Measurements from ENCODE around the gene CPNE8.

The CPNE8 gene

DNA sequence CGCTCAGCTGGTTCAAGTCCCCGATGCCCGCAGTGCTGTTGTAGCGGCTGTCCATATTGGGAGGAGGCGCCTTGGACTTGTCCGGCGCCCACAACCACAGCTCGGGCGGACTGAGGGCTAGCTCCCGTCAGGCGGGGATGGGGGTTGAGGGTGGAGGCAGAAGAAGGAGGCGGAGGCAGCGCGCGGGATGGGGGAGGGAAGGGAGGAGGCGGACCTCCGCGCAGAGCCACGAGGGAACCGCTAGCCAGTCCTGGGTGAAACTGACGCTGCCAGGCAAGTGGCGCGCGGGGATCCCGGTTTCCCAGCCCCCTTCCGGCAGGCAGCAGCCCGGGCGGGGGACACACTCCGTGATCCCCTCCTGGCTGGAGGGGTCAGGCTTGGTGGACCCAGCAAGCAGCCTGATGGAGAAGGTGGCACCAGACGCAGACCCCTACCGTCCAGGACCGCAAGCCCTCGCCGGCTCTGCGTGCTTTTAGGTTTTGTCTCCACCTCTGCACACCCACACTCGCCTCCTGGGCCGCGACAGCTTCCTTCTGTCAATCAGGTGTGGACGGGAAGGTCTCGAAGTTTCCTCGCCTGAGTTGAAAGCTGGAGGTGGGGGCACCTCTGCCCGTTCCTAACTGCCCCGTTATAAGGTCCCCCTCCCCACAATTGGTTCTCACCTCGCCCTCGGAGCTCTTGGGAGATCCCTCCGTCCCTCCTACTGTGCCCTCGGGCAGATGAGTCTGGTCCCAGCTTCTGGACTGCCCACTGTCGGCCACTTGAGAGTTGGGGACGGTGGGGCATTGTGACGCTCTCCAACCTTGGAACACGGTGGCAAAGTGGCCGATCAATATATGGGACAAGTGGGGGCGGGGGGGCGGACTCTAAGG is at the start of gene CPNE8:
TSS of gene CPNE8 (minus strand) at position 112 of the 872 bp plus-strand sequence. CDS start at position 55, 57 bp downstream.
- DNase-seq = peak in 57 of 58 donors; percentile 17 to 86 (median 63)

DNA sequence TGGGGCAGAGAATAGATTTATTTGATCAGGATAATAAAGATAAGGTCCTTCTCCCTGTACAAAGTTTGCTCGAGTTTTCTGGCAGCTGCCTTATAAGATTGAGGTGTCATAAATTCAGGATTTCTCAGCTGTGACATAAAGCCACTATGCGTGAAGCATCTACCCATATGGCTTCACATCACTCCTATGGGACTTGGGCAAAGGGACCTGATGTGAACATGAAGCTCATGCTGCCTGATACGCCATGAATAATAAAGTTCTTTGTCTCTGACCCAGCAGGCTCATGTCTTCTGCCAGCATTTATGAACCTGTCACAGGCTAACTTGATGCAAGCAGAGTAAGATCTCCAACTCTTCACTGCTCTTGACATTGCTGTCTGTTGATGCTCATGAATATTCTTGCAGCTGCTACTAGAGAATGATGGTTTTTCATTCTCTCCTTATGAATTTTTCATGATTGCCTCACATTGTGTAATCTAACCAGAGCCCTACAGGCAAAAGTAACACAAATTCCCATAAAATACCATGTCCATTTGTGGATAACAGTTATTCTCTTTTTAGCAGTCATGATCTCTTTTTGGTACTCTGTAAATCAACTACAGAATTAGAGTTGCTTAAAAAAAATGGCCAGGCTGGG is 49.0 kb upstream of the CPNE8 start:
- no peak for DNase-seq

DNA sequence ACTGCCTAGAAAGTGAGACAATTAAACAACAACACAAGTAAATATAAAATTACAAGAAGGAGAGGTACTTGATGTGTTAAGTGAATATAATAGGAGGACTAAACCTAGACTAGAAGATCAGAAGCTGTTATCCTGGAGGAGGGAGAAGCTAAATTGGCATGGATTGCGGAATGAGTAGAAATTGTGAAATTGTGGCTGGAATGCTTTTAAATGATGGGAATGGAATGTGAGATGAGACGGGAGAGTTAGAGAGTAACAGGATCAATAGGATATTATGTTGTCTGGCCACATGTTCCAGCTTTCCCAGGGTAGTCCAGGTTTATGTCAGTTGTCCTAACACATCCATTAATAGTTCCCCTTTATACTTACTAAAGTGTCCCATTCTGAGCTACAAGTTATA is 44.0 kb upstream of the CPNE8 start:
- DNase-seq = no peak

DNA sequence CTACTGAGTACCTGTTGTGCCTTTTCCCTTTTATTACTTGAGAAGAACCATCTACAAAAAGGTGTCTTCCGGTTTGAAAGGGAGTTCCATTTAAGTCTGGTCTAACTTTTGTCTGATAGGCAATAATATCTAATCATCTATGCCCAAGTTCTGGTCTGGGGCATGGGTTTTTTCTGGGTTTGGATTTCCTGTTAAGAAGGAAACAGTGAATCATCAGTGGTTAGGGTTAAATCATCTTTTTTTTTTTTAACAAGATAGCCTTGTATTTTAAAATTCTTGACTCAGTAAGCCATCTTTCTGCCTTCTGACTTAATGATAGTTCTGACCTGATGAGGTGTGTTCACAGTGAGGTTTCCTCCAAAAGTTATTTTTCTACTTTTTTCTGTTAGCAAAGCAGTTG is 29.3 kb upstream of the CPNE8 start:
- no peak for DNase-seq

DNA sequence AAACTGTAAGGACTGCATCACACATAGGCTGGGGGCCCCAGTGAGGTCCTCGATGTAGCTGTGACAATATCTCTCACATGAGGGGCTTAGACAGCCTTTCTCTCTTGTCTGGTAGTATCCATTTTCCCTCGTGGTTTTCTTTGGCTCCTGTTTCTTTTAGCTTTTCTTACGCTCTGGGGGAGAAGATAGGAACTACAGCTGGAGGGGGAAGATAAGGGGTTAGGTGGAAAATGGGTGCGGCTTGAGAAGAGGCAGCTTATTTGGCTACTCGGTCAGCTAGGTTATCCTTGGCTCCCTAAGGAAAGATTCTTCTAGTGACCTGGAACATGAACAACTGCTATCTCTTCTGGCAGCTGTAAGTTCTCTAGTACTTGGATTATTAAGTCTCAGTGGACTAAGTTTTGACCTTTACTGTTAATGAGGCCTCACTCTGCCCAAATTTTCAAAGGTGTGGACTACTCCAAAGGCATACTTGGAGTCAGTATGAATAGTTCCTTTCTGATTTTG is 28.7 kb upstream of the CPNE8 start:
- DNase-seq = no peak

DNA sequence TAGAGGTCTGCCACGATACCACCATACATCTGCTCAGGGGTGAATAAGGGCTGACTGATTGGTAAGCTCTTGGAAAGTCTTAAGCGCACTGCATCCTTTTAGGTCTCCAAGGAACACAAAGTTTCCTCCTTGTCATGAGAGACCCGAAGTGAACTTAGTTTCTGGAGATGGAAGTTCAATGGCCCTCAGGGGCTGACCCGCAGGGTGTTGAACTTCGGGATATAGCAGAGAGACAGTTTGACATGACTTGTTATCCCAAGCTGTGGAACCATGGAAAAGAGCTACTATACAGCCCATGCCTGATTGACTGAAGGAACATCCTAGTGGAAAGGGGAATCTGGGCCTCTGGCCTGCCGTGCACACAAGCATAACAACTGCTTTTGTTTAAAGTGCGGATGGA is 26.9 kb upstream of the CPNE8 start:
- DNase-seq = no peak

DNA sequence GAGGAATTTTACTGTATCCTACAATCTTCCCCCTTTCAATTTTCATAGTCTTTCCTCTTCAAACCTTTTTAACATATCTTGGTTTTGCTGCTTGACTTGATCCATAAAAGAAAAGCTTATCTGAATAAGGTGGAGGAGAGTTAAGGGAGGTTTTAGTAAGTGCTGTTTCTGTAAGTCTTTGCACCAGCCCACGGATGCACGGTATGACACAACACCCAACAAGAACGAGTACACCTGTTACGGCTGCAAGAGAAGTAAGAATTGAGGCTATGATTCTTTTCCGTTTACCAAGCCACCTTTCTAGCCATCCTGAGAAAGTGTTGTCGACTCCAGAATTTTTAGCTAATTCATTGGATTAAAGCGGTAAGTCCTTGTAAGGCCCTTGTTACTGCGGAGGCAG is 26.1 kb upstream of the CPNE8 start:
- DNase-seq = no peak

DNA sequence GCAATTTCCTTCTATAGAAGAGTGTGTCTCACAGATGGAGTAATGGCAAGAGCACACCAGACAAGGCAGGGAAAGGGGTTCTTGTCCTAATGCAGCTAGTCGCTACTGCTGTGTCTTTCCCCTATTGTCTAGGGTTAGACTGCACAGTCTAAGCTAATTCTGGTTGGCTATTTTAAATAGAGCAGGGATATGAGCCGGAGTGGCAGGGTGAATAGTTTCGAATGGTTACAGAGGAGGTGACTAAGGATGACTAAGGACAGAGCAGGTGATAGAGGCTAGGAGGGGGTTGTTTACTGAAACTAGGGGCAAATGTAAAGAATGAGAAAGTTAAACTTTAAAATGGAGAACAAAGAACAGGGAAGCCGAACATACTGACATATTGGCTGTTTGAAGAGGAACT is 25.6 kb upstream of the CPNE8 start:
- DNase-seq = no peak

DNA sequence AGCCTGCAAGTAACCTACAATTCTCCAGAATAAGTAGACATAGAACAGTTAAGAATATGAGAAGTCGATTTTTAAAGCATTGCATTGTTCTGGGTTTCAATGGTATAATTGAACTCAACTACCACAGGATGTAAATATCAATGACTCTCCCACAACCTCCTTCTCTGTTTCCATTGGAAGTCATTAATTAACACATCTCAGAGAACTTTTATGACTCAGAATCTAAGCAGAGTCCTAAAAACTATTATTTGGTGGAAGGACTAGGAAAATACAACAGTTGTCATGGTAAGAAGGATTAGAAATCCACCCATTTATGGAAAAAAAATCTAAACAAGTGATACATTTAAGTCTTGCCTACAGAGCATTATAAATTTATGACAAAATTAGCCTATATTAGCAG is 21.1 kb upstream of the CPNE8 start:
- no peak for DNase-seq

DNA sequence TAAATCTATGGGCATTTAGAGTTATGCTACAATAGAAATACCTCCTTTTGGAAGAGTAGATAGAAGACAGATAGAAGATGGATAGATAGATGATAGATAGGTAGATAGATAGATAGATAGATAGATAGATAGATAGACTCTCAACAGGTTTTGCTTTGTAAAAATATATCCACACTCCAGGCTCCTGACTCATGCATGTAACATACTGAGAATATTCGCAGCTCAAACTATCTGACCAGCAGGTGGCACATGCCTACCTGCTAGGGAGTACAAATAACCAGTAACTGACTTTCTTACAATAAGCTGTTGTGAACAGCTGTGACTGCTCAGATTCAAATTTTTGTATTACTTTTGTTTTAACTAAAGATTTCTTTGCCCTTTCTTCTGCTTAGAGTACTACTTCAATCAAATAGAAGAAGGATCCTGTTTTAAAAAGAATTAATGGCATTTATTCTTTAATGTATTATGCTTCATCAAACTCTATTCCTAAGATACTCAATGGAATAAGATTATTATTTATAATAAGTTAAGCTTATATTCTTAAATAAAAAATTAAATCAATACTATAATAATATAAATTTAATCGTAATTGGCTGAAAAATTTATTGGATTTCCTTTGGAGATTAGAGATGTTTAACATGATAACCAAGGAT is 15.8 kb upstream of the CPNE8 start:
- DNase-seq = no peak

DNA sequence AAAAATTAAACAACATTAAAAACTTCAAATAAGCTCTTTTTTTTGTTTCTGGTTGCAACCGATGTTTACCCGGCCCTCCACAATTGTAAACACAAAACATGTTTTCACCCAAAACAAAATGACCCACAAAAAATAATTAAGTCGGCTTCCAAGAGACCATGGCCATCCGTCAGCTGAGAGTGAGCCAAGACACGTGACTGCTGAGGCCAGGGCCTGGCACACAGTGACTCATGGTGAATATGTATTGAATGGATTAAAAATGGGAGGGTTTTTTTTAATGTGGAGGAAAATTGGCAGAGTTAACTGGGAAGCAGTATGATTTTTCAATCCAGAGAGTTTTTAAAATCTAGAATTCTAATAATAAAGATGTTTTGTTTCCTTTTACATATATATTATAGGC is 13.8 kb upstream of the CPNE8 start:
- peak in 32 of 58 donors; percentile 2 to 55 (median 15) for DNase-seq

DNA sequence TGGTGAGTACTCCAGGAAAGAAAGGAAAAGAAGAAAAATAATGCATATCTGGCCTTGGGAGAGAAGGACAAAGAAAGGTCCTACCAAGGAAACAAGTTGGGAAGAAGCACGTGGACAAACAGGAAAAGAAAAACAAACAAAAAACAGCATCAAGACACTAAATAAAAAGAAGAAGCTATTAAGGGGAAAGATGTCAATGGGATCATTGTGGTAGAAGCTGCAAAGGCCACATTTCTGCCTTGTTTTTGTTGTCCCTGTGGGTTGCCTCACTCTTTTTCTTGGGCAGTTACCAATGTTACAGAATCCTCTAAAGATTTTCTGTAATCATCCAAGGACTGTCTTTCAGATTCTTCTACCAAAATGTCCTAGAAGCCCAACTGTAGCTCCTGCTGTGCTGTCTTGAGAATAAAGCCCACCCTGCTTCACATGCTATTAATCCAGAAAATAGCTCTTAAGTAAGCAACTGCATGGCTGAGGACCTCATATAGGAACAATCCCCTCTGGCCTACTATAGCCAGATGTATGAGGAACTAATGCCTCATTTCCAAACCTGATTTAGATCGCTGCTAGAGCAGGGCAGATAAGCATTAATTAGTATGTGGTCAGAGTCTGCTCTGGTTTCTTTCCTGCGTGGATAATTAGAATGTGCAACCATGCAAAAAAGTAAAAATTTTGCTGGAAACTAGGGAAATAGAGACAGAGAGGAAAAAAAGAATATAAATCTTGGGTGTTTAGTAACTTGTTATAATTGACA is 10.2 kb upstream of the CPNE8 start:
- no peak for DNase-seq

DNA sequence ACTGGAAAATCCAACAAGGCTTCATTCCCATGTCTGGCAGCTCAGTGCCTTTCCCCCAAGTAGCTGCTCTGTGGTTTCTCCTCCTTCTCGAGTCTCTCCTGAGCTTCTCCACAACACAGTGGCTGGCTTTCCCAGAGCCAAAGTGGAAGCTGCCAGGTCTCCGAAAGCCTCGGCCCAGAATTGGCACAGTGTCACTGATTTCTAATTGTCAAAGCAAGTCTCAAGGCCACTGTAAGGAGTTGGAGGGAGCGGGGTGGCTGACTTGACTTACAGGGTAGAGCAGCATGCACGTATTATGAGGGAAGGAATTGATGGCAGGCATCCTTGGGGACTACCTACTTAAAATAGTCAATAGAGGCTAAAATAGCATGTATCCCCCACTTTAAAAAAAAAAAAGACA is 6.7 kb upstream of the CPNE8 start:
- DNase-seq = peak in 6 of 58 donors; percentile 1 to 7 (median 2)

DNA sequence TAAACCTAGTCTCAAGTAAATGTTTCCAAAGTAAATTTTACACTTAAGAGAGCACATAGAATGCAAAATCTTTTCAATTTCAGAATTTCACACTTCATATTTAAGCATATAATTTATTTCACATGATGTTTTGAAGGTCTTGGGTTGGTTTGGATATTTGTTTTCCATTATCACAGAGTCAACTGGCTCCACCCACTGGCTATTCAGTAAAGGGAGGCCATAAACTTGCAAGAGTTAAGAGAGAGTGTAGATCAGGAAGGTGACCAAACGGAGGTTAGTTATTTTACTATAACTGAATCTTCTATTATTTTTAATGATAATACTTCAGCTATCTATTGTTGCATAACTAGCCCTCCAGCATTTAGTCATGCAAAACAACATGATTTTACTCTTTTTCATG is 6.2 kb upstream of the CPNE8 start:
- DNase-seq = no peak

DNA sequence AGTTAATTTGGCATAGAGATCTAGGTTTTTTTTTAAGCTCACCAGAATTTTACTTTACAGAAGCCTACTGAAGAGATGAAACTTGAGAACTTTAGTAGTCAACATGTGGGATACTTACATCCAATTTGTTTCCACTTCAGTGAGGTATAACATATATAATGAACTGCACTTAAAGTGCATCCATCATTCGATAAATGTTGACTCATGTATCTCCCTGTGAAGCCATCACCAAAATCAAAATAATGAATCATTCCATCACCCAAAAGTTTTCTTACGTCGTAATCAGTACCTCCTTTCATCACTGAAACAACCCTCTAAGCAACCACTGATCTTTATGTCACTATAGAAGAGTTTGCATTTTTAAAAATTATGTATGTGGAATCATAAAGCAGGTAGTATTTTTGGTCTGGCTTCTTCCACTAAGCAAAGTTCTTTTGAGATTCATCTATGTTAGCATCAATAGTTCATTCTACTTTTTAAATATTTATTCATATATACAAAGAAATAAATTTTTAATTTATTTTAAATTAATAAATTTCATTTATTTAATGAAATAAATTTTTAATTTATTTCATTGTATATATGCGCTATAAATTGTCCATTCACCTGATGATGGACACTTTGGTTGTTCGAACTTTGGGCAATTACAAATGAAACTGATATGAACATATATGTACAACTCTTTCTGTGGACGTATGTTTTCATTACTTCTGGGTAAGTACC is 2.0 kb upstream of the CPNE8 start:
- no peak for DNase-seq

DNA sequence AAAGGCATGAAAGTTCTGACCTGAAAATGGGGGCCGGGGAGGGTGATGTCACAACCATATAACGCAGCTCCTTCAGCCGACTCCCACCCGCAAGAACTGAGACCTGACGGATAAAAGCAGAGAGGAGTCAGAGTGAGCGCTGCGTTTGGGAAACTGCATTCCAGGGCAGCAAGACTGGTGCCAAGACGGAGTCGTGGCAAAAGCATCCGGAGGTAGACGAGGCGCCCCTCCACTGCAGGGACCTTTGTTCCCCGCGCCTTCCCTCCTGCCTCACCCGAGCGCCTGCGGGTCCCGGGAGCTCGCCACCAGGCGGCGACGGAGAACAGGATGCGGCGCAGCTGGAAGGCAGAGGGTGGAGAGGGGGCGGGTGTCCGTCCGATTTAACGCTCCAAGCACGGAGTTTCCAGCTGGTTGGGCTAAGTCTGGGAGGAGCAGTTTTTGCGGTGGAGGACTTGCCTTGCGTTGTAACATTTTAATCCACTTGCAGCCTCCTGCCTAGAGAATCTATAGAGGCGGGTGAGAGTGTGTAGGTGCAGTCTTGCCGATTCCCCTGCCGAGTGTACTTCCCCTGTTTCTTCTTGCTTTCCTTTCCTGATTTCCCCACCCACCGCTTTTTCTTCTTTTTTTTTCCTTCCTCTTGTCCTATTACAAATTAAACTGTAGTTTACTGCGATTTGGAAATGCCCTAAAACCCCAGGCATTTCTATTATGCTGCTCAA is 1.2 kb upstream of the CPNE8 start:
- DNase-seq = peak; percentile 19 to 86 (median 70)

DNA sequence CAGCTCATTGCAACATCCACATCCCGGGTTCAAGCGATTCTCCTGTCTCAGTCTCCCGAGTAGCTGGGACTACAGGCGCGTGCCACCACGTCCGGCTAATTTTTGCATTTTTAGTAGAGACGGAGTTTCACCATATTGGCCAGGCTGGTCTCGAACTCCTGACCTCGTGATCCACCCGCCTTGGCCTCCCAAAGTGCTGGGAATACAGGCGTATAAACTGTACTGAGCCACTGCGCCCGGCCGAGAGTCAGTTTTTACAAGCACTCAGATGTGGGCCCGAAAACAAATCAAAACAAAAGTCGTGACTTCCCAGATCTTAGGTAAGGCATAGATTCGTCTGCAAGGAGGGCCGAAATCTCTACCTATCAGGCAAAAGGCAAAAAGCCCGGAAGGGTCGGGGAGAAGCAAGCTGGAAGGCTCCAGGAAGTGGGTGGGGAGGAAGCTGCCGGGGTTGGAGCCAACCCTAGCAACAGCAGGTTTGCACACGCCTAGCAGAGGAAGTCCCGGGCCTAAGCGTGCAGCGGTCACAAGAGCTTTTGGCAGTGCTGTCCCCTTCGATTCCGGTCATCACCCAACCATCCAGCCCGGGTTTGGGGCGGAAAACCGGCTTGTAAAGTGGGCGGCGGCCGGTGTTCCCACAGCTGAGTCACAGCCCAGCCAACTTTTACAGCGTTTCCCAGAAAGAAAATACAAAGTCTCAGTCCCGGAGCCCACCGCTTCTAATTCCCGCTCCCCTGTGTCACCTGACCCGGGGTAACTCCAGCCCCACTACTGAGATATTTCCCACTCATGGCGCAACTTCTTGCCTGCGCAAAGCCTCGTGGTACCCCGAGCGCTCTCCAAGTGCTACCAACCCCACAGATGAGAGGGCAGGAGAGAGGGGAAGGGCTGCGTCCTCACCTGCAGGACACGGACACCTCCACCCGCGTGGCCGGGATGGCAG is 583 bp downstream of the CPNE8 start:
- DNase-seq = peak in 49 of 58 donors; percentile 8 to 81 (median 46)

DNA sequence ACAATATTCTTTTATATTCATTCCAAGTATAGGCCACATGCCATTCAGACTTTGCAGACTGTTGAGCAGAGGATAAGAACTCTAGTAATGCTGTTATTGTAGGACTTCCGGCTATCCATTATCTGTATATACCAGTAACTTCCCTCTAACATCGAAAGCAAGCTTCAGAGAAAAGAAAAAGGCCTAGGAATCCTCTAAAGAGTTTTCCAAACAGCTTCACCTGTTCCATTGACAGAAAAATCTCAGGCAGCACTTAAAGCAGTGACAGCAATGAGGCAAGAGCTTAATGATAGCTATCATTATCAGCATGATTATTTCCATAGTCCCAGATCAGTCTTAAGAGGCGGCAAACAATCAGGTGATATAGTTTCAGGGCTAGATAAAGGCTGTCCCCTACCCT is 1.8 kb downstream of the CPNE8 start:
- DNase-seq = no peak

All from anterior cingulate cortex (tissue), 58 donors.